HepG2 (cell line): Measurements from ENCODE around the gene SLC34A3. TPM values are rescaled to one million over a fixed set of nuclear protein-coding genes. Genes with fewer than 3 reads are reported as not detected.
A peak's percentile ranks its signal among the peaks of the same experiment; 100 is the strongest.

ENCODE experiments used
- AKAP8 ChIP-seq: sonication (generic); formaldehyde crosslinking; IDR thresholded peaks from 2 replicates; pipeline ENCODE4 v1.5.1; 2020; ENCODE audit warnings: mild to moderate bottlenecking, missing genetic modification reagents
- SKI ChIP-seq: fragments of 450-650 bp; IDR thresholded peaks from one replicate; pipeline ENCODE4 v1.6.1; 2018; ENCODE audit warnings: mild to moderate bottlenecking; ENCODE audit not compliant: partially characterized antibody
- TFDP2 ChIP-seq: sonication (generic); formaldehyde crosslinking; IDR thresholded peaks from 2 replicates; pipeline ENCODE4 v1.4.0; 2020; ENCODE audit warnings: missing genetic modification reagents
- TIGD3 ChIP-seq: sonication (generic); formaldehyde crosslinking; IDR thresholded peaks from 2 replicates; pipeline ENCODE4 v1.5.1; 2020; ENCODE audit warnings: mild to moderate bottlenecking, missing genetic modification reagents, borderline replicate concordance
- ZNF180 ChIP-seq: sonication (generic); formaldehyde crosslinking; IDR thresholded peaks from 2 replicates; pipeline ENCODE4 v1.4.0; 2020; ENCODE audit warnings: low read depth, missing genetic modification reagents, borderline replicate concordance
- ZNF44 ChIP-seq: sonication (generic); formaldehyde crosslinking; IDR thresholded peaks from 2 replicates; pipeline ENCODE4 v1.5.1; 2020; ENCODE audit warnings: mild to moderate bottlenecking, missing genetic modification reagents
- ZNF687 ChIP-seq: sonication (generic); formaldehyde crosslinking; IDR thresholded peaks from 2 replicates; pipeline ENCODE4 v1.5.1; 2020; ENCODE audit warnings: mild to moderate bottlenecking, missing genetic modification reagents, moderate library complexity
- ZNF703 ChIP-seq: sonication (generic); formaldehyde crosslinking; IDR thresholded peaks from 2 replicates; pipeline ENCODE4 v1.5.1; 2020; ENCODE audit warnings: missing genetic modification reagents, mild to moderate bottlenecking, moderate library complexity, borderline replicate concordance
- ZNF780A ChIP-seq: sonication (generic); formaldehyde crosslinking; IDR thresholded peaks from 2 replicates; pipeline ENCODE4 v1.8.0; 2022; ENCODE audit warnings: mild to moderate bottlenecking, missing genetic modification reagents, moderate library complexity
- ZNF781 ChIP-seq: sonication (generic); formaldehyde crosslinking; IDR thresholded peaks from 2 replicates; pipeline ENCODE4 v1.5.1; 2020; ENCODE audit warnings: borderline replicate concordance, mild to moderate bottlenecking, missing genetic modification reagents; ENCODE audit errors: not compliant biosample characterization
- ZNF839 ChIP-seq: sonication (generic); formaldehyde crosslinking; IDR thresholded peaks from 2 replicates; pipeline ENCODE4 v1.4.0; 2020; ENCODE audit warnings: missing genetic modification reagents, mild to moderate bottlenecking, borderline replicate concordance
- polyA plus RNA-seq, 8 experiments: library from polyadenylated mRNA; depleted of rRNA in 3 of 8; stranded (reverse) in 7 of 8; unstranded in 1 of 8; fragments of >200 nt; fragmentation: Illumina TruSeq in 4 of 8; extraction: Trizol in 4 of 8; gene quantifications; 2 replicates each; pipeline versions ENCODE4 v1.2.1 to v1.2.3, GENCODE V29; 2011 to 2016; ENCODE audit warnings: low read depth in 4 of 8, missing spikeins in 1 of 8, mixed read lengths in 1 of 8; ENCODE audit not compliant: insufficient read depth in 1 of 8
- total RNA-seq, 5 experiments: library from RNA; depleted of rRNA; stranded (reverse); fragments of >200 nt; fragmentation: Illumina TruSeq; extraction: Trizol; gene quantifications; 2 replicates each; pipeline ENCODE4 v1.2.3, GENCODE V29; 2016; ENCODE audit warnings: low read depth in 1 of 5

The SLC34A3 gene
- total and polyA plus RNA-seq, 2 of the 13 experiments (the other 11 are each of a cell fraction or from before 2014, with no cell fraction given): 0.07 to 1.0 TPM

DNA sequence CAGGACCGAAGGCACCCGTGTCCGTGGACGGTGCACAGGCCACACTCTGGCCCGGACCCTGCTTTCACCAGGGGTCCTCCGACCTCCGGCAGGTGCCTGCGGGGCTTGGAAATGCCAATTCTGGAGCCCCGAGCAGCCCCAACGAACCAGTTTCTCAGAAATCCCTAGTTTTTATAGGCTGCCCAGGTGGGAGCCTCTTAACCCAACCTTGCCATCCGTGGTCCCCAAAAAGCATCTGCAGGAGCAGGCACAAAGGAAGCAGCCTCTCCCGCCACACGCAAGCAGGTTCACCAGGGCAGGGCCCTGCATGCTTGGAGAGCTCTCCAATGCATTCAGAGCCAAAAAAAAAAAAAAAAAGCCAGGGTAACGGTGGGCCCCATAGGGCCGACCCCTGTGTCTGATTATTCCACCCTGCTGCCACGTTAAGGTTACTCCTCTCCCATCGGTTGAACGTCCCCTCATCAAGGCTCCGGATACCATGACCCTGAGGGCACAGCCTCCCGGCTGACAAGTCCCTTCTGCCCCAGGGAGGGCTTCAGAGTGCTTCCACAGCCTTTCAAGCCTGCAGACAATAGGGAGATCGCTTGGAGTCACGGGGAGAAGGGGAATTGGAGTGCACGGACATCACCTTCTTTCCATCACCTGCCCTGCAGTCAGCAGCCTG lies 29.4 kb upstream of the SLC34A3 start (continued):
- peak; percentile 54; the same call in 1 of the 2 replicates for TF ChIP-seq ZNF687 (CRISPR knock-in tag)
- TF ChIP-seq ZNF781 (CRISPR knock-in tag): peak; percentile 8
- TF ChIP-seq SKI: no peak
- TF ChIP-seq TIGD3 (CRISPR knock-in tag): no peak
- TF ChIP-seq ZNF780A (CRISPR knock-in tag): no peak
- TF ChIP-seq ZNF703 (CRISPR knock-in tag): 0 out of 2 replicates have a peak, but pooled peaks have one; percentile 6
- peak; percentile 75; the same call in 1 of the 2 replicates for TF ChIP-seq ZNF839
- TF ChIP-seq ZNF44 (CRISPR knock-in tag): 0 out of 2 replicates have a peak, but pooled peaks have one; percentile 36
- TF ChIP-seq TFDP2 (CRISPR knock-in tag): no peak
- peak; percentile 53 for TF ChIP-seq AKAP8 (CRISPR knock-in tag)
- TF ChIP-seq ZNF180: no peak
